Measurements from ENCODE around the gene RREB1. TPM values are rescaled to one million over a fixed set of nuclear protein-coding genes. Genes with fewer than 3 reads are reported as not detected.

RREB1 gene
- polyA plus RNA-seq, 1 donor from 2014 or later: not detected

- H3K4me2 ChIP-seq (ENCODE audit: low read length): no peak overlapping the region
- H3K27me3 ChIP-seq (ENCODE audit: insufficient read depth, low read depth, low read length): no peaks in the 10 kb centered on the region
- no peaks in the 10 kb centered on the region for H3F3A ChIP-seq (ENCODE audit: insufficient read depth, low read length, poor library complexity, severe bottlenecking)
- TF ChIP-seq TAF1 (IDR thresholded peaks at IDR 0.05; ENCODE audit: low read depth): no peak
- no peak for TF ChIP-seq POLR2AphosphoS5 (IDR thresholded peaks at IDR 0.05)
- no peaks in the 10 kb centered on the region for H4K20me1 ChIP-seq (ENCODE audit: insufficient read depth)
- H3K27ac ChIP-seq (ENCODE audit: low read length): no peak overlapping the region
- H3K9me2 ChIP-seq (ENCODE audit: insufficient read depth, low read length): no peaks in the 10 kb centered on the region
- no peaks in the 10 kb centered on the region for H3K36me3 ChIP-seq (ENCODE audit: insufficient read depth, low read length)
- no peak overlapping the region for H2AFZ ChIP-seq (ENCODE audit: low read depth, low read length)
- H3K9me3 ChIP-seq (ENCODE audit: low read length): no peaks in the 10 kb centered on the region
- H3K9ac ChIP-seq (ENCODE audit: low read length): no peak overlapping the region
- H3K4me3 ChIP-seq (ENCODE audit: low read length): no peak overlapping the region
- H3K79me2 ChIP-seq (replicated peaks; ENCODE audit: insufficient read depth, low read length): no peaks in the 10 kb centered on the region
Measured at GRCh38 chr6:7147051-7147671, 39.4 kb downstream of the RREB1 start.

- Histone ChIP-seq H3K79me2 (replicated peaks; ENCODE audit: insufficient read depth, low read length) (no peaks in the 10 kb centered on the region), H3K9ac (ENCODE audit: low read length) (no peak overlapping the region), H3K9me2 (ENCODE audit: insufficient read depth, low read length) (no peaks in the 10 kb centered on the region), H2AFZ (ENCODE audit: low read depth, low read length) (no peak overlapping the region), H3K36me3 (ENCODE audit: insufficient read depth, low read length) (no peaks in the 10 kb centered on the region), H3K4me3 (ENCODE audit: low read length) (no peak overlapping the region), H3K27me3 (ENCODE audit: insufficient read depth, low read depth, low read length) (no peaks in the 10 kb centered on the region), H4K20me1 (ENCODE audit: insufficient read depth) (no peaks in the 10 kb centered on the region), H3K27ac (ENCODE audit: low read length) (no peak overlapping the region), H3K4me2 (ENCODE audit: low read length) (no peak overlapping the region), H3F3A (ENCODE audit: insufficient read depth, low read length, poor library complexity, severe bottlenecking) (no peaks in the 10 kb centered on the region), H3K9me3 (ENCODE audit: low read length) (no peaks in the 10 kb centered on the region)
- no peak for TF ChIP-seq SMC3 (conservative IDR thresholded peaks at IDR 0.05; ENCODE audit: poor library complexity)
- TF ChIP-seq REST (IDR thresholded peaks at IDR 0.05; ENCODE audit: borderline replicate concordance): no peak
- TF ChIP-seq RAD21 (conservative IDR thresholded peaks at IDR 0.05): no peak
- no peak for TF ChIP-seq CTCF (IDR thresholded peaks at IDR 0.05; ENCODE audit: poor library complexity, severe bottlenecking)
- no peak for TF ChIP-seq MXI1 (conservative IDR thresholded peaks at IDR 0.05; ENCODE audit: poor library complexity, severe bottlenecking)
- TF ChIP-seq TAF1 (IDR thresholded peaks at IDR 0.05; ENCODE audit: low read depth): no peak
- TF ChIP-seq EZH2 (IDR thresholded peaks at IDR 0.05; ENCODE audit: borderline replicate concordance, insufficient read depth, low read length, poor library complexity, severe bottlenecking): no peak
- no peak for TF ChIP-seq EP300 (conservative IDR thresholded peaks at IDR 0.05; ENCODE audit: poor library complexity, severe bottlenecking)
Measured at GRCh38 chr6:7148100-7148822, 40.5 kb downstream of the RREB1 start.
